Stimulated activated CD8-positive, alpha-beta memory T cell treated with anti-CD3 and anti-CD28 coated beads, Interleukin-12 subunit alpha, Interleukin-12 subunit beta, amount 100 ng/mL, for 1 hour (primary cell): Measurements from ENCODE around the gene ARSH.
"Not testable (repeated sequence)": the region's sequence is repeated elsewhere in the genome, so short reads cannot be mapped to it uniquely, and the experiment has no call there.

Source experiments
- DNase-seq: peaks from one replicate; pipeline ENCODE4 v3.0.0-alpha.2; 2020; ENCODE audit warnings: low read depth

ARSH gene

GRCh38 chrX:3037218-3037617, 30.9 kb downstream of the ARSH start:
- no peak for DNase-seq

DNA sequence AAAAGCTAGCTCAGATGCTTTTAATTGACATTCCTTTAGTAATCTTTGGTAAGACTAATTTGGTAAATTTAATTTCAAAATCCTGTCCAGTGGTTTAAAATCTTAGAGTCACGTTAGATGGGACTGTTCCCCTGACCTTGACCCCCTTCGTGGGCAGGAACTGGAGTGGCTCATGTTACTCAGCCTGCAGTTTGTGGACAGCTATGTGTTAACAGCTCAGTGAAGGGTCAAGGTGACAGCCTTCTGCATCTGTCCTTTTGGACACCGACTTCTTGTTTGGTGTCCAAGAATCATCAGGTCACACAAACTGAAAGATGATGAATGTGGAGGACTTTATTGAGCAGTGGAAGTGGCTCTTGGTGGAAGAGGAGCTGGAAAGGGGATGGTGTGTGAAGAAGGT, 37.9 kb downstream of the ARSH start:
- no peak for DNase-seq

DNA sequence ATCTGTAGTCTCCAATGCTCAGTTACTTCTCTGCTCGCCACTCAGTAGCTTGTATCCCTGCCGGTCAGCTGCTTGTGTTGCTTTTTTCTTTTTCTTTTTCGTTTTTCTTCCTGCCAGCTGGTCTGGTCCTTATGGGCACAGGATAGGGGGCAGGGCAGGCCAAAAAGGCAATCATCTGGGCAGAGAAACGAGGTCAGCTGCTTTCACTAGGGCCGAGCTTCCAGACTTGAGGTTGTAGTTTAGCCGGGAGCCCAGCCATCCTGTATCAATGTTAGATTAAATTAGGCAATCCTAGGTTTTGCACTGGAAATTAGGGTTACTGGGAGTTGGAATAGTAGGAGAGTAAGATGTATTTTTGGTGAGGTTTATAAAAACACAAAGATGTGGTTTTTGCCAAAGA, 38.3 kb downstream of the ARSH start:
- no peak for DNase-seq

DNA sequence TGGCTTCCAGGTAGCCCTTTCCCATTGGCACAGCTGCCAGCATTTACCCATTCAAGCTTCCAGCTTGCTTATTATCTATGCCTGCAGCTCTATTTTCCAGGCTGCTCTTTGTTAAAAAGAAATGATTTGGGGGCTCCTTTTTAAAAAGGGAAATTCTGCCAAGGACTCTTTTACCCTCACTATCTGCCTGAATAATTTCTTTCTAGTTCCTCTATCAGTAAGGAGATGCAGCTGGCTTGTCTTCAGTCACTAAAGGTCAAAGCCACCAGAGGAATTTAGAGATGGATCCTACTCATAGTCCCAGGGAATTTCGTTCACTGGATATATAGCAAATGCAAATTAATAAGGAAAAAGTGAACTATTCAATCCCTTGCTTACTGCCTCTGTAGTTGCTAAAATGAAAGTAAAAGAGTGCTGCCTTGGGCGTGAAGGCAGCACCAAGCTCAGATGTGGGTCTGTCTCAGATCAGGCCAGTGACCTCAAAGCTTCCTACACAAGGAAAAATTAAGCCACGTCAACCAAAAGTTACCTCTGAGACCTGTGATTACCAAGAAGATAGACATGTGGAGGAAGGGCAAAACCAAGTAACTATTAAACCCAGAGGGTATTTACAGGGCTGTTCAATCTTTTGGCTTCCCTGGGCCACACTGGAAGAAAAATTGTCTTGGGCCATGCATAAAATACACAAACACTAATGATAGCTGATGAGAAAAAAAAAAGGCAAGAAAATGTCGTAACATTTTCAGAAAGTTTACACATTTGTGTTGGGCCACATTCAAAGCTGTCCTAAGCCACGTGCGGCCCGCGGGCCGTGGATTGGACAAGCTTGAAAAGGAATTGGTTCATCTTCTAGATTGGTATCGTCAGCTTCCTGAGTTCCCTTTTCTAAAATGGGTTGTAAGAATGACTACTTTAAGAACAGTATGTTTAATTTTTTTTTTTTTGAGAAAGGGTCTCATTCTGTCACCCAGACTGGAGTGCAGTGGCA, 40.2 kb downstream of the ARSH start:
- no peak for DNase-seq

DNA sequence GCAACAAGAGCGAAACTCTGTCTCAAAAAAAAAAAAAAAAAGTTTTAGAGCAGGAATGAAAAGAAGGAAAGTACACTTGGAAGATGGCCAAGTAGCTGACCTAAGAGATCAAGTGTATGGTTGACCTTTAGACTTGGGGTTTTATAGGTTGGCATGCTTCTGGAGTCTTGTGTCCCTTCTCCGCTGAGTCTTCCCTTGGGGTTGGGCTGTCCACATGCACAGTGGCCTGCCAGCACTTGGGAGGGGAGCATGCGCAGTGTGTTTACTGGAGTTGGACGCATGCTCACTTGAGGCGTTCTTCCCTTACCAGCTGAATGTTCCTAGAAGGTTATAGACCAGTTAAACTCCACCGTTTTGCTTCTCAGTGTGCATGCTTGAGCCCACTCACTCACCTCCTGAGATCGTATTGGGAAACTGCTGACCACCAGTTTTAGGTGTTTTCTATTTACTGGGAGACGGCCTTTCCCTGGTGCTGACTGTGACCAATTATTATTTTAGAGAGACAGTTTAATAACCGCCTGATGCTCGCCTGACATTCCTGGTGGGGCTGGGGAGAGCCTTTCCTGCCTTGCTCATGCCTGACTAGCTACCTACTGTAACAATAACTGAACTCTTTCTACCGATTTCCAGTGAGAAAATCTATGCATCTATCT, 44.3 kb downstream of the ARSH start:
- DNase-seq = not testable (repeated sequence)

GRCh38 chrX:3052860-3053259, 46.5 kb downstream of the ARSH start:
- DNase-seq = no peak

GRCh38 chrX:3066555-3066954, 60.2 kb downstream of the ARSH start:
- DNase-seq = no peak

DNA sequence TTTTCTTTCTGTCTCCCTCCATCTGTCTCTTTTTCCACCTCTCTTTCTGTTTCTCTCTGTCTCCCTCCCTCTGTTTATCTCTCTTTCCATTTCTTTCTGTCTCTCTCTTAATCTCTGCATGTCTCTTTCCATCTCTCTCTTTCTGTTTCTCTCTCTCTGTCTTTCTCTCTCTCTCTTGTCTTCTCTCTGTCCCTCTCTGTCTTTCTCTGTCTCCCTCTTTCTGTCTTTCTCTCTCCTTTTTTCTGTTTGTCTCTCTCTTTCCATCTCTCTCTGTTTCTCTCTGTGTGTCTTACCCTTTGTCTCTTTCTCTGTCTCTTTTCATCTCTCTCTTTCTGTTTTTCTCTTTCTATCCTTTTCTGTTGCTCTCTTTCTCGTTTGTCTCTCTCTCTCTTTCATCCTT, 69.6 kb downstream of the ARSH start:
- no peak for DNase-seq

- DNase-seq = no peak
These were observed 70.2 kb downstream of the ARSH start for GRCh38 chrX:3076416-3076991.
